Measurements from ENCODE around the gene CLEC4G. TPM values are rescaled to one million over a fixed set of nuclear protein-coding genes. Genes with fewer than 3 reads are reported as not detected.

The CLEC4G gene
- not detected for polyA plus RNA-seq (2012; ENCODE audit: insufficient read depth, insufficient read length, low read depth)

GRCh38 chr19:7732045-7732444 is at the start of gene CLEC4G:
CLEC4G (minus strand) TSS chr19:7732110; CDS start chr19:7732102, 8 bp downstream.
- Histone ChIP-seq H3K9me3 (no peaks in the 10 kb centered on the region), H3K4me1 (no peaks in the 10 kb centered on the region), H3K4me3 (ENCODE audit: low read depth, low read length) (no peak within 1 kb of the TSS), H3K27me3 (peaks cover 59% of the 10 kb centered on the region), H3K36me3 (no peaks in the 10 kb centered on the region)
- no peak for TF ChIP-seq CTCF (IDR thresholded peaks at IDR 0.05; ENCODE audit: low read depth, low read length)
- no peak for DNase-seq

- no peak overlapping the region for H3K4me3 ChIP-seq (ENCODE audit: low read depth, low read length)
- no peak for TF ChIP-seq CTCF (IDR thresholded peaks at IDR 0.05; ENCODE audit: low read depth, low read length)
- peaks cover 64% of the 10 kb centered on the region for H3K27me3 ChIP-seq
- H3K9me3 ChIP-seq = no peaks in the 10 kb centered on the region
- DNase-seq = no peak
- no peaks in the 10 kb centered on the region for H3K4me1 ChIP-seq
- H3K36me3 ChIP-seq = no peaks in the 10 kb centered on the region
These were observed 49.2 kb upstream of the CLEC4G start for GRCh38 chr19:7781157-7781556.

- H3K9me3 ChIP-seq = no peaks in the 10 kb centered on the region
- TF ChIP-seq CTCF (IDR thresholded peaks at IDR 0.05; ENCODE audit: low read depth, low read length) = no peak
- H3K4me3 ChIP-seq (ENCODE audit: low read depth, low read length) = no peak overlapping the region
- H3K4me1 ChIP-seq = no peaks in the 10 kb centered on the region
- H3K36me3 ChIP-seq = no peaks in the 10 kb centered on the region
- H3K27me3 ChIP-seq = peaks cover 77% of the 10 kb centered on the region
- no peak for DNase-seq
These were observed 47.9 kb upstream of the CLEC4G start for GRCh38 chr19:7779631-7780486.

- TF ChIP-seq CTCF (IDR thresholded peaks at IDR 0.05; ENCODE audit: low read depth, low read length) = no peak
- DNase-seq = no peak
- H3K9me3 ChIP-seq = no peaks in the 10 kb centered on the region
- H3K4me1 ChIP-seq = no peaks in the 10 kb centered on the region
- H3K36me3 ChIP-seq = no peaks in the 10 kb centered on the region
- no peak overlapping the region for H3K4me3 ChIP-seq (ENCODE audit: low read depth, low read length)
- peaks cover 66% of the 10 kb centered on the region for H3K27me3 ChIP-seq
These were observed 46.2 kb upstream of the CLEC4G start for GRCh38 chr19:7778081-7778480.

GRCh38 chr19:7775761-7776160 is 43.9 kb upstream of the CLEC4G start:
- DNase-seq = no peak
- Histone ChIP-seq H3K4me1 (no peaks in the 10 kb centered on the region), H3K9me3 (no peaks in the 10 kb centered on the region), H3K27me3 (peaks cover 52% of the 10 kb centered on the region), H3K36me3 (no peaks in the 10 kb centered on the region), H3K4me3 (ENCODE audit: low read depth, low read length) (no peak overlapping the region)
- TF ChIP-seq CTCF (IDR thresholded peaks at IDR 0.05; ENCODE audit: low read depth, low read length) = no peak

- Histone ChIP-seq H3K36me3 (no peaks in the 10 kb centered on the region), H3K27me3 (peaks cover 33% of the 10 kb centered on the region), H3K4me3 (ENCODE audit: low read depth, low read length) (no peak overlapping the region), H3K9me3 (no peaks in the 10 kb centered on the region), H3K4me1 (no peaks in the 10 kb centered on the region)
- TF ChIP-seq CTCF (IDR thresholded peaks at IDR 0.05; ENCODE audit: low read depth, low read length) = no peak
- DNase-seq = no peak
These were observed 41.9 kb upstream of the CLEC4G start for GRCh38 chr19:7773841-7774240.

Measured in BE2C (cell line).